CD4-positive, alpha-beta T cell treated with Interleukin-12 subunit alpha and Interleukin-12 subunit beta, for 1 hour (primary cell): ENCODE results near the gene ZNF689.
"Not testable (repeated sequence)": the region's sequence is repeated elsewhere in the genome, so short reads cannot be mapped to it uniquely, and the experiment has no call there.

Experiments
- DNase-seq: peaks from one replicate; pipeline ENCODE4 v3.0.0-alpha.2; 2020

The ZNF689 gene

GRCh38 chr16:30609926-30610839 is at the start of gene ZNF689:
Gene ZNF689 (minus strand): TSS chr16:30610389. CDS start chr16:30610041, 348 bp downstream.
- peak; percentile 97 for DNase-seq

GRCh38 chr16:30658731-30659506 is 48.7 kb upstream of the ZNF689 start:
- DNase-seq, result peak; percentile 97

- DNase-seq, result peak; percentile 100
Measured at GRCh38 chr16:30657866-30658730, 47.9 kb upstream of the ZNF689 start, which contains the start of gene FBRS. Gene FBRS (plus strand): TSS chr16:30658431. CDS start chr16:30659519, 1,088 bp downstream.

- DNase-seq, result no peak
Measured at GRCh38 chr16:30656974-30657865, 47.0 kb upstream of the ZNF689 start.

- no peak for DNase-seq
Measured at GRCh38 chr16:30656388-30656787, 46.2 kb upstream of the ZNF689 start.

GRCh38 chr16:30655815-30656347 is 45.7 kb upstream of the ZNF689 start:
- DNase-seq, result no peak

- DNase-seq, result no peak
Measured at GRCh38 chr16:30654856-30655255, 44.7 kb upstream of the ZNF689 start.

- DNase-seq, result no peak
Measured at GRCh38 chr16:30652718-30653117, 42.5 kb upstream of the ZNF689 start.

- DNase-seq, result no peak
Measured at GRCh38 chr16:30652005-30652296, 41.8 kb upstream of the ZNF689 start.

- peak; percentile 87 for DNase-seq
Measured at GRCh38 chr16:30651124-30652004, 41.2 kb upstream of the ZNF689 start.

- peak; percentile 99 for DNase-seq
Measured at GRCh38 chr16:30650369-30651123, 40.4 kb upstream of the ZNF689 start, which contains the start of gene PRR14. Gene PRR14 (plus strand): TSS chr16:30650960. CDS start chr16:30651646, 686 bp downstream.

GRCh38 chr16:30649725-30650368 is 39.7 kb upstream of the ZNF689 start:
- peak; percentile 33 for DNase-seq

- DNase-seq, result no peak
Measured at GRCh38 chr16:30647274-30647571, 37.0 kb upstream of the ZNF689 start.

GRCh38 chr16:30645727-30646126 is 35.5 kb upstream of the ZNF689 start:
- DNase-seq, result no peak

- DNase-seq, result no peak
Measured at GRCh38 chr16:30644334-30644830, 34.2 kb upstream of the ZNF689 start.

GRCh38 chr16:30641378-30641982 is 31.3 kb upstream of the ZNF689 start:
- DNase-seq, result no peak

- peak; percentile 59 for DNase-seq
Measured at GRCh38 chr16:30637944-30638343, 27.8 kb upstream of the ZNF689 start.

- not testable (repeated sequence) for DNase-seq
Measured at GRCh38 chr16:30637139-30637538, 26.9 kb upstream of the ZNF689 start.

- no peak for DNase-seq
Measured at GRCh38 chr16:30636599-30636998, 26.4 kb upstream of the ZNF689 start.
